ENCODE measurements around the gene PTH1R.
"Not testable (repeated sequence)": the region's sequence is repeated elsewhere in the genome, so short reads cannot be mapped to it uniquely, and the experiment has no call there.

The PTH1R gene

DNA sequence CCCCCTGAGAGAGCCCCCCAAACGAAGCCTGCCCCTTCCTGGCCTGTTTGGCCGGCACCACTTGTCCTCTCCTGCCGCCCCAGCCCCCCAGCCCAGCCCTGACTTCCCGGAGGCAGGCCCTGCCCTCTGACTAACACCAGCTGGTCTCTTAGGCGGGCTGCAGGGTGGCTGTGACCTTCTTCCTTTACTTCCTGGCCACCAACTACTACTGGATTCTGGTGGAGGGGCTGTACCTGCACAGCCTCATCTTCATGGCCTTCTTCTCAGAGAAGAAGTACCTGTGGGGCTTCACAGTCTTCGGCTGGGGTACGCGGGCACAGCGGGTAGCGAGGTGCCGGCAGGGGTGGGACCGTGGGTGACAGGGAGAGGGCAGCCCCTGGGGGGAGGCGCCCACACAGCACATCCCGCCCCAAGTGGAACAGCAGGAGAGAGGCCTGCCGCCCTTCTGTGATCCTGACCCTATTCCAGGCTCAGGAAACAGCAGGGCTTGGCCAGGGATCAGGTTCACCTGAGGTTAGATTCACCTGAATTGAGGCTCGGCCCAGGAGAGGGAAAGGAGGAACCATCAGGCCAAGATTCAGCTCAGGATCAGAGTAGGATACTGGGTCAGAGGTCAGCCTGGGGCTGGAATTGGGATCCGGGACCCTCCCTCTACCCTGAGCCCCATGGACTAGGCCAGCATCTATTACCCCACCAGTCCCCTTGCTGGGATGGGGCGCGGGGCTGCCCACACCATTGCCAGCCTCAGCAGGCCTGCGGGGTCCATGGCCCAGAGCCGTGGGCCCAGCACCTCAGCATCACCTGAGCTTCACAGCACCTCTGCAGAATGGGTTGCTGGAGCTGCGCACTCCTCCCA is 21.9 kb downstream of the PTH1R start:
- DNase-seq (ENCODE audit: low read depth in 2 of 2) = no peak

DNA sequence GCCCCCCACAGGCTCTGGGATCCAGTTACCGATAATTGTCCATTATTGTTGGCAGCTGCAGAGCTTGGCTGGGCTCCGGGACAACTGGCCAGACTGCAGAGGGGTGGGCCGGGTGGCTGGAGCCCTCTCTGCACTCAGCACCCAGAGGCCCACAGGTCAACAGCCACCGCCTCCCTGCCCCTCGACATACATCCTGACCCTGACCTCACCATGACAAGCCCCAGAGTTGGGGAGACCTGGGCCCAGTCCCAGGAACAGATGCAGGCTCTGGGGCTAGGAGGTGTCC is 22.4 kb downstream of the PTH1R start:
- no peak for DNase-seq (ENCODE audit: low read depth in 2 of 2)

GRCh38 chr3:46900356-46900755 is 22.8 kb downstream of the PTH1R start:
- no peak for DNase-seq (ENCODE audit: low read depth in 2 of 2)

GRCh38 chr3:46901061-46901460 is 23.5 kb downstream of the PTH1R start:
- no peak for DNase-seq (ENCODE audit: low read depth in 2 of 2)

- DNase-seq (ENCODE audit: low read depth in 2 of 2) = no peak
Measured at GRCh38 chr3:46901591-46902187, 24.2 kb downstream of the PTH1R start.

- DNase-seq (ENCODE audit: low read depth in 2 of 2) = no peak
Measured at GRCh38 chr3:46902188-46902631, 24.7 kb downstream of the PTH1R start.

- no peak for DNase-seq (ENCODE audit: low read depth in 2 of 2)
Measured at GRCh38 chr3:46903341-46904302, 26.1 kb downstream of the PTH1R start.

DNA sequence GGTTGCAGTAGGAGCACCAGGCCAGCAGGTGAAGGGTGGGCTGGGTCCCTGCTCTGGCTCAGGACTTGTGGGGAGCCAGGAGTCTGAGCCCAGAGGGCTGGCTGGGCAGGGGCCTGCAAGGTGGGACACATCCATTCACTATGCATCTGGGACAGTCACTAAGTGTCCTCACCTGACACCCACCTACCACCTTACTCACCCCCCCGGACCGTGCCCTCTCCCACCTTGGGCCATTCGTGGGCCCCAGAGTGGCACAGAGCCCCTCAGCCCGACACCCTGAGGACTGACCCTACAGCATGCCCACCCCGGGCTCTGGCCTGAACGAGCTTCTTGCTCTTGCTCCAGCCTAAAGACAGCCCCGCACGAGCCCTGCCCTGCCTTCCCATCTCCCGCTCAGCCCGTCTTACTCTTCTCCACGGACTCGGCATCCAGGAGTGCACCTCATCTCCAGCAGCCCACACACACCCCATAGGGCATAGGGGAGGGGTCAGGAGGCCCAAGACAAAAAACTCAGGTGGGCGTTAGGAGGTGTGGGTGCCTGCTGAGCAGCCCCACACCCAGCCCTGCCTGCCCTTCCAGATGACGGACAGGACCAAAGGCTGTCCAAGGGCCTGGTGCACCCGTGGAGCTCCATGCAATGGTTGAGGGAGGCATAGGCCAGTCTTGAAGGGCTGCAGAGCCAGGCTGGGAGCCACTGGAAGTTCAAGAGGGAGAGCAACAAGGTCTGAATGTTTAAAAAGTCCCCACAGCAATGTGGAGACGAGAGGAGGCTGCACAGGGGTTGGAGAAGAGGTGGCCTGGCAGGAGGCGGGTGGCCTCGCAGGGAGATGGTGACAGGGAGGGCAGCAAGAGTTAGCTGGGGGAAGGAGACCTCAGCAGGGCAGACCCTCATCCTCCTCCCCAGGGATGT is 27.0 kb downstream of the PTH1R start:
- DNase-seq (ENCODE audit: low read depth in 2 of 2) = no peak

GRCh38 chr3:46905213-46905560 is 27.7 kb downstream of the PTH1R start:
- DNase-seq (ENCODE audit: low read depth in 2 of 2) = no peak

- no peak for DNase-seq (ENCODE audit: low read depth in 2 of 2)
Measured at GRCh38 chr3:46905661-46906451, 28.3 kb downstream of the PTH1R start.

DNA sequence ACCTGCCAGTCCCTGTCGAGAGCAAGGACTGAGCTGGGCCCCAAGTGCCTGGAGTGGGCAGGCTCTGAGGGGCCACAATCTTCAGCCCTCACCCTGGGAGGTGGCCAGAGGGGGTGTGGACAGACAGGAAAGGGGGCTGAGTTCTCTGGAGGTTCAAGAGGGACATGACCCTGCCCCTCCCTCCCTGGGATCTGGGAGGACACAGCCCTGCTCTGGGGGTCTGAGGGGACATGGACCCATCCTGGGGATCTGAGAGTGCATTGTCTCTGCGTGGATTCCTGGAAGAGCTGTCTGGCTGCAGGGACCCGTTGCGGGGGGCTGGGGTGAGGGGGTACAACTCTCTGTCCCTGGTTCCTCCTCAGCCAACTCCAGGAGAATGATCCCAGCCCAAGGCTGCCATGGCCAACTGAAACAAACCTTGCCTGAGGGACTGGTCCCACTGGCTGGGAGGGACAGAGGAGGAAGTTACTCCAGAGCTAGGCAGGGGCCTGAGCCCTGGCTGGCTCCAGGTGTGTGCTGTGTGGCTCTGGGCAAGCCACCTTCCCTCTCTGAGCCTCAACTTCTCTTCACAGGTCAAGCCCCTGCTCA is 29.0 kb downstream of the PTH1R start:
- no peak for DNase-seq (ENCODE audit: low read depth in 2 of 2)

DNA sequence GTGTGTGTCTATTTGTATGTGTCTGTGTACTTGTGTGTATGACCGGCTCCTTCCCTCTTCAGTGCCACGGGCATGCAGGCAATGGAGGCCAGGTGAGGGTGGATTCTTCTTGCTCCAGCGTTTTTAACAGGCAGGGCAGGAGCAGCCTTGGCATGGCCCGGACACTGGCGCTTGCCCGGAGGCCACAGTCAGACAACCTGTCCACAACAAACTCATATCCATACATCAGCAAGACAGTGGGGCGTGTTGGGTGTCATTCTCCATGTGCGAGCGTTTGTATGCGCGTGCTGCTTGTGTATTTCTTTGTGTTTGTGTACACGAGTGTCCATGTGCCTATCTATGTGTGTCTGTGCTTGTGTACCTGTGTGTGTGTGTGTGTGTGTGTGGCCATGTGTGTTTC is 29.8 kb downstream of the PTH1R start:
- no peak for DNase-seq (ENCODE audit: low read depth in 2 of 2)

- DNase-seq (ENCODE audit: low read depth in 2 of 2) = no peak
Measured at GRCh38 chr3:46907960-46908293, 30.4 kb downstream of the PTH1R start.

DNA sequence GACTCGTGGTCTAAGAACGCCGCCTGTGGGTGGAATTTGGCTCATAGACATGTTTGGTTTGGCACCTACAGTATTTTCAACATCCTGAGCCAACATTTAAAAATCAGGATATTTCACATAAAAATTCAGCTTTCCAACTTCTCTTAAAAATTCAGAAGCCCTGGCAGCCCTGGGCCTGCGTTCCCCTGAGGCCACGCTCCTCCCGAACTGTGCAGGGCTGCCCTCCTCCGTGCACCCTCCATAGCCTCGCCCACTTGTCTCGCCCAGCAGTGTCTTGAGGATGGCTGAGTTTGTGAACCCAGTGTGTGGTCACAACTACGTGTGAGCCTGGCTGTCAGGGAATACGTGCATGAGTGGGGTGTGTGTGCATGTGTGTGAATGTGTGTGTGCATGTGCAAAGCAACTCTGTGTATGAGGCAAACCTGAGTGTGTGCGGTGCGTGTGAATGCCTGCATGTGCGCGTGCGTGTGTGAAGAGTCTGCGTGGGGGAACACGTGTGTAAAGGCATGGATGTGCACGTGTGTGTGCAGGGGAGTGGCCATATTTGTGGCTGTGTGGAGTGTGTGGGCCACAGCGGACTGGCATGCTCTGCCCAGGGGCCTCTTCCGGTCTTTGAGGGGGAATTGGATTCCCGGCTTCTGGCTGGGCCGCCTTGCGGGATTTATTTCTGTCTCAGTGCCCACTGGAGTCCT is 30.9 kb downstream of the PTH1R start:
- no peak for DNase-seq (ENCODE audit: low read depth in 2 of 2)

- no peak for DNase-seq (ENCODE audit: low read depth in 2 of 2)
Measured at GRCh38 chr3:46908986-46909534, 31.5 kb downstream of the PTH1R start.

DNA sequence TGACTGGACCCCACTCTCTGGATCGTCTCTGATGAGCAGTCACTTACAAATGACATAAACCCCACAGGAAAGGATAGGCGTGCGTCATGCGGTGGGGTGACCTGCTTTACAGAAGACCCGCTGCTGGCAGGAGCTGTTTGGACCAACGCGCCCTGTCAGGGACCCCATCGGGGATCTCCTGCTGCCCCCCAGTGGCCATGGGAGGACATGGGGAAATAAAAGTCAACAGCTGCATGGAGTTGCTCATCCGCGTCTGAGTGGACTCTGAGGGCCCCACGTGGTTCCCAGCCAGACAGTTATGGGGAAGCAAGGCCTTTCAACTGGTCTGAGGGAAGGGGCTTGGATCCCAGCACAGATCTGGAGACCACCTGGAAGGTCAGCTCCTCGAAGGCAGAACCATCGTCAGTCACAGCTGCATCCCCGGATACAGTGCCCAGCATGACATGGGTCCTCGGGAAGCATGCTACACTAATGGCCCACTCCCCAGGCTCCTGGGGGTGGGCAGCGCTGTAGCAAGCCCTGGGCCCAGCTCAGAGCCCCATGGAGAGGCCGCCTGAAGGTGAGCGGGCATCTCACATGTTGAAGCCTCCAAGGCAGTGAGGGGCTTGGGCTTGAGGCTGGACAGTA is 32.1 kb downstream of the PTH1R start:
- peak; percentile 58 to 64 for DNase-seq (ENCODE audit: low read depth in 2 of 2)

GRCh38 chr3:46910166-46910760 is 32.7 kb downstream of the PTH1R start:
- DNase-seq (ENCODE audit: low read depth in 2 of 2) = no peak

- DNase-seq (ENCODE audit: low read depth in 2 of 2) = not testable (repeated sequence)
Measured at GRCh38 chr3:46910914-46911313, 33.4 kb downstream of the PTH1R start.

DNA sequence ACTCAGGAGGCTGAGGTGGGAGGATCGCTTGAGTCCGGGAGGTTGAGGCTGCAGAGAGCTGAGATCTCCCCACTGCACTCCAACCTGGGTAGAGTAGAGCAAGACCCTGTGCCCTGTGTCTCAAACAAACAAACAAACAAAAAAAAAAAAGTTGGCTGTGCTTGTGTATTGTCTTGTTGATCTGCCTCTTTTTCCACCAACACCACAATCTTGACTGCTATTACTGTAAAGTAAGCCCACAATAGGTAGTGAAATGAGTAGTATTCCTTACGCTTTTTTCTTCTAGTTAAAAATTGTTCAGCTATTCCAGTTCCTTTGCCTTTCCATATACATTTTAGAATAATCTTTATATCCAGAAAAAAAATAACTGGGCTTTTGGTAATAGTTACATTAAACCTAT is 35.5 kb downstream of the PTH1R start:
- no peak for DNase-seq (ENCODE audit: low read depth in 2 of 2)

All from activated CD8-positive, alpha-beta memory T cell treated with anti-CD3 and anti-CD28 coated beads for 4 hours (primary cell).